ENCODE data around the gene RPRD1B.

DNA sequence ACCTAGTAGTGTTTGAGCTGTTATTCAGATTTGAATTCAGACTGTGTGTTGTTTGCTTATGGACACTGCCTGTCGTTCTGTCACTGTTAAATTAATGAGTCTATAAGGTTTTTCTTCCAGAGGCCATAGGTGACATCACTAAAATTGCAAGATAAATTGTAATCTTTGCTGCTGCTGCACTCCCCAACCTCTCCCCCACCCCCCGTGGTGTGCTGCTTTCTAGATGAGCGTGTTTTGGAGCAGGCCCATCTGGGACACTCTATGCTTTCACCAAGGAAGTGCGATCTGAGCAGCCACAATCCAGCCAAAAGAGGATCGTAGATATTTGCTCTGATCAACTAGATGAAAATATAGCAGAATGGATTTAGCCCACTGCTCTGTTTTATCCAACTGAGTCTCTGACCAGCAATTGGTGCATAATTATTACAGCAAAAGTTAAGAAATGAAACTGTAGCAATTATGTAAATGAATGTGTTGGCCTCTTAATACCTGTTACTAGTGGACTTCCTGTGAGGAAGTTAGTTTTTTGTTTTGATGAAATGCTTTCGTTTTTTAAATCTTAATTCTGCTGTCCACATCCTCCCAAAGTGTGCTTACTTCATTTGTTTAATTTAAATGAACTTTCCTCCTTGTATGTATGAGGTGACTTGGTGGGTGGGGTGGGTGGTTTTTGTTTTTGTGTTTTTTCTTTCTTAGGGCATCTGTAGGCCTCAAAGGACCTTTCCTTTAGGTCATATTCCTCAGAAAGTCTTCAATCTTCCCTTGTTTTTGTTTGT lies 58.1 kb downstream of the RPRD1B start:
- no peak for TF ChIP-seq CTCF (IDR thresholded peaks at IDR 0.05; ENCODE audit: low read length)
- no peak for TF ChIP-seq EZH2 (optimal IDR thresholded peaks at IDR 0.05; ENCODE audit: low read depth, low read length)
